HCT116 (cell line): Measurements from ENCODE around the gene PRICKLE2. TPM values are rescaled to one million over a fixed set of nuclear protein-coding genes. Genes with fewer than 3 reads are reported as not detected.

Source experiments
- ATAC-seq: fragments of 200-7000 bp; cut with Tn5 transposase; 2 replicates; pipeline ENCODE4 v1.9.1; 2020; ENCODE audit warnings: mild to moderate bottlenecking, moderate library complexity
- BruUV-seq: library from RNA; stranded (reverse); fragments of 400-500 nt; replicated peaks from 2 replicates; lab custom pipeline; 2021; lab: Mats Ljungman, UMichigan
- CTCF ChIA-PET: fragments of 300-600 bp; sonication (Branson Sonifier 250); formaldehyde crosslinking; loops from one replicate; lab custom pipeline; 2021; ENCODE audit warnings: antibody characterized with exemption; lab: Charles Lee
- POLR2A ChIA-PET: fragments of 300-600, 350-600 bp; sonication (Branson Sonifier 250); formaldehyde crosslinking; loops from one replicate; lab custom pipeline; 2021; ENCODE audit warnings: antibody characterized with exemption; lab: Charles Lee
- RAD21 ChIA-PET, 2 experiments: fragments of 300-600 bp; sonication (Branson Sonifier 250); formaldehyde crosslinking; loops; one replicate each; lab custom pipeline; 2023; ENCODE audit warnings: low total read pairs in 2 of 2; ENCODE audit not compliant: uncharacterized antibody in 2 of 2, unreplicated experiment in 2 of 2, low non-redundant PET in 1 of 2; lab: Charles Lee
- DNase-seq: peaks from one replicate; pipeline ENCODE4 v3.0.0-alpha.2; 2010; ENCODE audit warnings: low read depth, low spot score
- H2AFZ ChIP-seq: fragments of 200-600 bp; shearing (Covaris generic), sonication (generic); 2 replicates; pipeline ENCODE4 v1.6.1; 2017; ENCODE audit warnings: low read depth, mixed run types, mixed read lengths, antibody characterized with exemption, low read length; ENCODE audit not compliant: poor library complexity, severe bottlenecking
- H3K27ac ChIP-seq: 2 replicates; pipeline ENCODE4 v1.5.1; 2012; ENCODE audit warnings: low read depth, low read length
- H3K27me3 ChIP-seq: fragments of 200-600 bp; sonication (generic); 2 replicates; pipeline ENCODE4 v1.6.1; 2016; ENCODE audit warnings: mixed run types, low read length, mixed read lengths; ENCODE audit not compliant: insufficient read depth
- H3K36me3 ChIP-seq, 2 experiments: fragments of 200-500 bp in 1 of 2; fragments of 200-600 bp in 1 of 2; sonication (Bioruptor generic) in 1 of 2; sonication (generic) in 1 of 2; 2 replicates each; pipeline versions ENCODE4 v1.5.1 to v1.6.1; 2014 to 2016; ENCODE audit warnings: low read length in 2 of 2, inconsistent platforms in 1 of 2, mixed read lengths in 1 of 2, mixed run types in 1 of 2; ENCODE audit not compliant: insufficient read depth in 2 of 2, control insufficient read depth in 1 of 2
- H3K4me1 ChIP-seq, 2 experiments: fragments of 200-600 bp in 1 of 2; sonication (generic) in 1 of 2; 2 replicates each; pipeline versions ENCODE4 v1.5.1 to v1.6.1; 2012 to 2017; ENCODE audit warnings: low read length in 2 of 2, inconsistent platforms in 1 of 2, mild to moderate bottlenecking in 1 of 2, mixed read lengths in 1 of 2, mixed run types in 1 of 2, moderate library complexity in 1 of 2; ENCODE audit not compliant: insufficient read depth in 2 of 2, control insufficient read depth in 1 of 2
- H3K4me2 ChIP-seq: fragments of 200-600 bp; sonication (generic); 2 replicates; pipeline ENCODE4 v1.6.1; 2017; ENCODE audit warnings: mixed run types, low read length, mixed read lengths
- H3K4me3 ChIP-seq, 2 experiments: fragments of 200-600 bp in 1 of 2; sonication (generic) in 1 of 2; replicated peaks in 1 of 2; 2 replicates each; pipeline ENCODE4 v1.5.1; 2011 to 2016; ENCODE audit warnings: low read length in 2 of 2, control low read depth in 1 of 2, low read depth in 1 of 2, mild to moderate bottlenecking in 1 of 2, mixed read lengths in 1 of 2, mixed run types in 1 of 2
- H3K79me2 ChIP-seq: fragments of 200-600 bp; sonication (generic); 2 replicates; pipeline ENCODE4 v1.6.1; 2017; ENCODE audit warnings: mild to moderate bottlenecking, mixed run types, low read length, moderate library complexity, mixed read lengths; ENCODE audit not compliant: insufficient read depth
- H3K9ac ChIP-seq: fragments of 200-600 bp; sonication (generic); 2 replicates; pipeline ENCODE4 v1.6.1; 2016; ENCODE audit warnings: low read length, mixed read lengths
- H3K9me2 ChIP-seq: fragments of 200-600 bp; sonication (generic), shearing (Covaris generic); 2 replicates; pipeline ENCODE4 v1.6.1; 2017; ENCODE audit warnings: mixed run types, mild to moderate bottlenecking, moderate library complexity; ENCODE audit not compliant: insufficient read depth
- H3K9me3 ChIP-seq, 2 experiments: fragments of 200-500 bp in 1 of 2; fragments of 200-600 bp in 1 of 2; sonication (Bioruptor generic) in 1 of 2; sonication (generic) in 1 of 2; 2 replicates each; pipeline ENCODE4 v1.6.1; 2014 to 2017; ENCODE audit warnings: low read length in 2 of 2, mixed read lengths in 2 of 2, inconsistent platforms in 1 of 2, low read depth in 1 of 2, mild to moderate bottlenecking in 1 of 2, mixed run types in 1 of 2, moderate library complexity in 1 of 2; ENCODE audit not compliant: control insufficient read depth in 1 of 2, insufficient read depth in 1 of 2
- H4K20me1 ChIP-seq: fragments of 200-600 bp; sonication (generic), shearing (Covaris generic); 2 replicates; pipeline ENCODE4 v1.6.1; 2017; ENCODE audit warnings: mixed run types, mild to moderate bottlenecking, moderate library complexity; ENCODE audit not compliant: insufficient read depth
- CEBPB ChIP-seq: IDR thresholded peaks from 2 replicates; pipeline ENCODE4 v1.6.1; 2012; ENCODE audit warnings: low read depth
- EGR1 ChIP-seq: IDR thresholded peaks from 2 replicates; pipeline ENCODE4 v1.6.1; 2012; ENCODE audit warnings: low read depth
- JUND ChIP-seq: IDR thresholded peaks from 2 replicates; pipeline ENCODE4 v1.6.1; 2012
- POLR2A ChIP-seq: IDR thresholded peaks from 2 replicates; pipeline ENCODE4 v1.7.0; 2011; ENCODE audit warnings: borderline replicate concordance; ENCODE audit not compliant: insufficient read depth, insufficient read length; ENCODE audit errors: extremely low read depth
- RAD21 ChIP-seq: IDR thresholded peaks from 2 replicates; pipeline ENCODE4 v1.6.1; 2012; ENCODE audit warnings: low read depth, mild to moderate bottlenecking
- SP1 ChIP-seq: IDR thresholded peaks from 2 replicates; pipeline ENCODE4 v1.6.1; 2012; ENCODE audit warnings: low read depth
- YY1 ChIP-seq: IDR thresholded peaks from 2 replicates; pipeline ENCODE4 v1.6.1; 2011; ENCODE audit warnings: low read length, low read depth, moderate library complexity, mild to moderate bottlenecking; ENCODE audit not compliant: insufficient replicate concordance; ENCODE audit errors: extremely low read depth
- intact Hi-C: fragments of 100-400 bp; cut with micrococcal nuclease; formaldehyde crosslinking; loops from 2 replicates; pipeline ENCODE4 v1.10.0; 2022
- total RNA-seq: library from RNA; stranded (reverse); gene quantifications from one replicate; pipeline ENCODE4 v1.2.1, GENCODE V29; 2021; ENCODE audit not compliant: unreplicated experiment
- TF ChIP-seq, protein P1 (sequence below), 3 experiments: fragments of 200-600 bp in 1 of 3; sonication (generic) in 1 of 3; IDR thresholded peaks in 2 of 3; conservative IDR thresholded peaks in 1 of 3; 2 replicates each; pipeline ENCODE4 v1.5.1; 2012 to 2017; ENCODE audit warnings: low read depth in 2 of 3, low read length in 2 of 3, antibody characterized with exemption in 1 of 3, borderline replicate concordance in 1 of 3, control low read depth in 1 of 3, mild to moderate bottlenecking in 1 of 3, mixed read lengths in 1 of 3, mixed run types in 1 of 3, moderate library complexity in 1 of 3; ENCODE audit not compliant: insufficient read depth in 1 of 3

Gene PRICKLE2
- total RNA-seq, 1 experiment from 2014 or later, result 0.05 TPM

GRCh38 chr3:64185436-64185835, 39.8 kb downstream of the PRICKLE2 start:
- Histone ChIP-seq H3K4me2 (no peak overlapping the region), H3K9ac (no peak overlapping the region), H3K27ac (no peak overlapping the region), H2AFZ (no peak overlapping the region), H3K9me2 (no peaks in the 10 kb centered on the region), H3K4me1 (peaks cover 0 to 3% of the 10 kb centered on the region in 2 experiments; a peak in 2 of 4 replicates), H3K36me3 (no peaks in the 10 kb centered on the region), H3K27me3 (0 out of 2 replicates have a peak, but pooled peaks cover 12% of the 10 kb centered on the region)
- CTCF ChIA-PET, result no interaction called here
- POLR2A ChIA-PET, result no interaction called here
- RAD21 ChIA-PET, result interaction anchor here in 1 of 2 experiments (0.6 kb wide), 1 partner anchor 59 kb away, joined by 3 read pairs; no protein-coding TSS in a partner anchor
- ATAC-seq, result no peak
- no peak for TF ChIP-seq POLR2A
- no peak for TF ChIP-seq JUND
- TF ChIP-seq, all 23 proteins: peak for 0
- Histone ChIP-seq H4K20me1 (no peaks in the 10 kb centered on the region), H3K79me2 (no peaks in the 10 kb centered on the region), H3K4me3 (no peak overlapping the region), H3K9me3 (no peaks in the 10 kb centered on the region)
- intact Hi-C loops, result no loop called here
- no peak for DNase-seq
- no TSS peak for BruUV-seq

- H3K4me2 ChIP-seq, result no peak overlapping the region
- ChIA-PET CTCF (no interaction called here), RAD21 (interaction anchor here in 1 of 2 experiments (0.6 kb wide), 1 partner anchor 60 kb away, joined by 3 read pairs; no protein-coding TSS in a partner anchor), POLR2A (no interaction called here)
- no peaks in the 10 kb centered on the region for H3K36me3 ChIP-seq
- 0 out of 2 replicates have a peak, but pooled peaks cover 12% of the 10 kb centered on the region for H3K27me3 ChIP-seq
- H3K9me2 ChIP-seq, result no peaks in the 10 kb centered on the region
- ATAC-seq (no peak), DNase-seq (no peak)
- TF ChIP-seq YY1, result no peak
- TF ChIP-seq CEBPB, result no peak
- no peak for TF ChIP-seq EGR1
- TF ChIP-seq, protein P1, sequence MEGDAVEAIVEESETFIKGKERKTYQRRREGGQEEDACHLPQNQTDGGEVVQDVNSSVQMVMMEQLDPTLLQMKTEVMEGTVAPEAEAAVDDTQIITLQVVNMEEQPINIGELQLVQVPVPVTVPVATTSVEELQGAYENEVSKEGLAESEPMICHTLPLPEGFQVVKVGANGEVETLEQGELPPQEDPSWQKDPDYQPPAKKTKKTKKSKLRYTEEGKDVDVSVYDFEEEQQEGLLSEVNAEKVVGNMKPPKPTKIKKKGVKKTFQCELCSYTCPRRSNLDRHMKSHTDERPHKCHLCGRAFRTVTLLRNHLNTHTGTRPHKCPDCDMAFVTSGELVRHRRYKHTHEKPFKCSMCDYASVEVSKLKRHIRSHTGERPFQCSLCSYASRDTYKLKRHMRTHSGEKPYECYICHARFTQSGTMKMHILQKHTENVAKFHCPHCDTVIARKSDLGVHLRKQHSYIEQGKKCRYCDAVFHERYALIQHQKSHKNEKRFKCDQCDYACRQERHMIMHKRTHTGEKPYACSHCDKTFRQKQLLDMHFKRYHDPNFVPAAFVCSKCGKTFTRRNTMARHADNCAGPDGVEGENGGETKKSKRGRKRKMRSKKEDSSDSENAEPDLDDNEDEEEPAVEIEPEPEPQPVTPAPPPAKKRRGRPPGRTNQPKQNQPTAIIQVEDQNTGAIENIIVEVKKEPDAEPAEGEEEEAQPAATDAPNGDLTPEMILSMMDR (IDR thresholded peaks at IDR 0.05 in 2 of 3, conservative IDR thresholded peaks at IDR 0.05 in 1 of 3; ENCODE audit: borderline replicate concordance in 1 of 3, insufficient read depth in 1 of 3, low read depth in 2 of 3, low read length in 2 of 3), result no peak
- no peak for TF ChIP-seq POLR2A
- no peak for TF ChIP-seq RAD21
- no peak for TF ChIP-seq SP1
- peaks cover 0 to 3% of the 10 kb centered on the region in 2 experiments; a peak in 2 of 4 replicates for H3K4me1 ChIP-seq
- H3K79me2 ChIP-seq, result no peaks in the 10 kb centered on the region
- intact Hi-C loops, result no loop called here
- H3K9me3 ChIP-seq, result no peaks in the 10 kb centered on the region
- no peak overlapping the region for H3K27ac ChIP-seq
- H3K9ac ChIP-seq, result no peak overlapping the region
- no peak overlapping the region for H2AFZ ChIP-seq
- no TSS peak for BruUV-seq
- no peak overlapping the region for H3K4me3 ChIP-seq
- H4K20me1 ChIP-seq, result no peaks in the 10 kb centered on the region
Measured at GRCh38 chr3:64184621-64185020, 40.6 kb downstream of the PRICKLE2 start.
